HepG2 (cell line): ENCODE results near the gene STKLD1. TPM values are rescaled to one million over a fixed set of nuclear protein-coding genes. Genes with fewer than 3 reads are reported as not detected.
A peak's percentile ranks its signal among the peaks of the same experiment; 100 is the strongest.

Experiments used
- ATAC-seq: fragments of 200-7000 bp; cut with Tn5 transposase; 3 replicates; pipeline ENCODE4 v1.9.1; 2020; ENCODE audit warnings: mild to moderate bottlenecking, moderate library complexity
- BruUV-seq: library from RNA; stranded (reverse); fragments of 400-500 nt; replicated peaks from 2 replicates; lab custom pipeline; 2021; lab: Mats Ljungman, UMichigan
- CTCF ChIA-PET: fragments of 300-600 bp; formaldehyde crosslinking; extraction: SDS; loops from one replicate; lab custom pipeline; 2021; ENCODE audit warnings: low total read pairs, inconsistent platforms, low intra/inter-chr PET ratio; lab: Yijun Ruan, JAX
- POLR2A ChIA-PET: fragments of 350-600 bp; sonication (Branson Sonifier 250); formaldehyde crosslinking; loops from one replicate; lab custom pipeline; 2020; ENCODE audit warnings: antibody characterized with exemption, inconsistent platforms; lab: Yijun Ruan, JAX
- DNase-seq: peaks from one replicate; pipeline ENCODE4 v3.0.0-alpha.2; 2015; ENCODE audit warnings: low spot score
- FAIRE-seq: peaks from 3 replicates; lab custom pipeline; 2011; peaks lifted over from hg19 to GRCh38; lab: Jason Lieb, UNC
- H2AFZ ChIP-seq: one replicate; pipeline ENCODE4 v1.6.1; 2011; ENCODE audit warnings: low read length, inconsistent platforms
- H3K27ac ChIP-seq: fragments of 300-600 bp; 3 replicates; pipeline ENCODE4 v1.8.0; 2011; ENCODE audit warnings: mixed run types, mild to moderate bottlenecking, mixed read lengths, low read length, inconsistent platforms; ENCODE audit not compliant: insufficient read depth; ENCODE audit errors: extremely low read length
- H3K27me3 ChIP-seq, 2 experiments: fragments of 200-600 bp in 1 of 2; 2 replicates in 1 of 2; 3 replicates in 1 of 2; pipeline versions ENCODE4 v1.6.0 to v1.8.0; 2011; ENCODE audit warnings: low read length in 2 of 2, mild to moderate bottlenecking in 2 of 2, moderate library complexity in 2 of 2, inconsistent platforms in 1 of 2; ENCODE audit not compliant: insufficient read depth in 2 of 2, control insufficient read depth in 1 of 2
- H3K36me3 ChIP-seq, 2 experiments: fragments of 200-600 bp in 1 of 2; replicated peaks in 1 of 2; 2 replicates in 1 of 2; 3 replicates in 1 of 2; pipeline versions ENCODE4 v1.5.1 to v1.8.0; 2011; ENCODE audit warnings: low read length in 2 of 2, inconsistent platforms in 1 of 2; ENCODE audit not compliant: insufficient read depth in 2 of 2, control insufficient read depth in 1 of 2
- H3K4me1 ChIP-seq: 2 replicates; pipeline ENCODE4 v1.5.1; 2012; ENCODE audit warnings: low read length, inconsistent platforms; ENCODE audit not compliant: insufficient read depth
- H3K4me2 ChIP-seq: 2 replicates; pipeline ENCODE4 v1.6.0; 2011; ENCODE audit warnings: low read depth, low read length, inconsistent platforms
- H3K4me3 ChIP-seq, 3 experiments: fragments of 200-600 bp in 1 of 3; sonication (generic), shearing (Covaris generic) in 1 of 3; replicated peaks in 1 of 3; 2 replicates each; pipeline ENCODE4 v1.5.1; 2011 to 2016; ENCODE audit warnings: low read length in 3 of 3, inconsistent platforms in 2 of 3, low read depth in 2 of 3, mild to moderate bottlenecking in 2 of 3, control low read depth in 1 of 3, mixed read lengths in 1 of 3; ENCODE audit not compliant: insufficient read depth in 1 of 3
- H3K79me2 ChIP-seq: one replicate; pipeline ENCODE4 v1.6.1; 2011; ENCODE audit warnings: low read length, inconsistent platforms; ENCODE audit not compliant: insufficient read depth
- H3K9ac ChIP-seq: 2 replicates; pipeline ENCODE4 v1.6.0; 2011; ENCODE audit warnings: mild to moderate bottlenecking, low read depth, low read length, inconsistent platforms; ENCODE audit not compliant: insufficient read depth
- H3K9me3 ChIP-seq: 2 replicates; pipeline ENCODE4 v1.5.1; 2012; ENCODE audit warnings: mild to moderate bottlenecking, low read length
- H4K20me1 ChIP-seq: 2 replicates; pipeline ENCODE4 v1.6.0; 2011; ENCODE audit warnings: inconsistent platforms, mild to moderate bottlenecking, low read length, moderate library complexity; ENCODE audit not compliant: insufficient read depth
- CBX2 ChIP-seq, 2 experiments: fragments of 200-600 bp in 1 of 2; sonication (generic); formaldehyde crosslinking in 1 of 2; IDR thresholded peaks; 2 replicates each; pipeline versions ENCODE4 v1.7.0 to v1.8.1; 2018 to 2022; ENCODE audit warnings: low read depth in 2 of 2, low read length in 1 of 2, mild to moderate bottlenecking in 1 of 2, missing genetic modification reagents in 1 of 2
- ZBTB38 ChIP-seq: sonication (generic); formaldehyde crosslinking; IDR thresholded peaks from 2 replicates; pipeline ENCODE4 v1.5.1; 2020; ENCODE audit warnings: mild to moderate bottlenecking, missing genetic modification reagents
- ZNF484 ChIP-seq: sonication (generic); formaldehyde crosslinking; IDR thresholded peaks from 2 replicates; pipeline ENCODE4 v1.5.1; 2020; ENCODE audit warnings: mild to moderate bottlenecking, low read depth, missing genetic modification reagents, borderline replicate concordance
- ZNF569 ChIP-seq: sonication (generic); formaldehyde crosslinking; IDR thresholded peaks from 2 replicates; pipeline ENCODE4 v1.5.0; 2020; ENCODE audit warnings: mild to moderate bottlenecking, missing genetic modification reagents, moderate library complexity, borderline replicate concordance
- ZNF816 ChIP-seq: sonication (generic); formaldehyde crosslinking; IDR thresholded peaks from 2 replicates; pipeline ENCODE4 v1.8.0; 2022; ENCODE audit warnings: missing genetic modification reagents, mild to moderate bottlenecking, borderline replicate concordance
- whole genome bisulfite sequencing: methylation state at CpG from one replicate; pipeline ENCODE4 v1.1.6; 2017; ENCODE audit warnings: low lambda C conversion rate; 5-methylcytosine and 5-hydroxymethylcytosine counted together
- in situ Hi-C: cut with HindIII; loops from 2 replicates; pipeline ENCODE4 v1.10.0; 2017; ENCODE audit warnings: low pct_unique_long_range_greater_than_20kb; ENCODE audit not compliant: extremely low pct_ligation_motif_present
- intact Hi-C: fragments of 100-400 bp; cut with micrococcal nuclease; formaldehyde crosslinking; loops from one replicate; pipeline ENCODE4 v1.10.0; 2022; ENCODE audit not compliant: unreplicated experiment
- polyA plus RNA-seq, 8 experiments: library from polyadenylated mRNA; depleted of rRNA in 3 of 8; stranded (reverse) in 7 of 8; unstranded in 1 of 8; fragments of >200 nt; fragmentation: Illumina TruSeq in 4 of 8; extraction: Trizol in 4 of 8; gene quantifications; 2 replicates each; pipeline versions ENCODE4 v1.2.1 to v1.2.3, GENCODE V29; 2011 to 2016; ENCODE audit warnings: low read depth in 4 of 8, missing spikeins in 1 of 8, mixed read lengths in 1 of 8; ENCODE audit not compliant: insufficient read depth in 1 of 8
- total RNA-seq, 5 experiments: library from RNA; depleted of rRNA; stranded (reverse); fragments of >200 nt; fragmentation: Illumina TruSeq; extraction: Trizol; gene quantifications; 2 replicates each; pipeline ENCODE4 v1.2.3, GENCODE V29; 2016; ENCODE audit warnings: low read depth in 1 of 5
- TF ChIP-seq, protein P1 (sequence below): sonication (generic); formaldehyde crosslinking; IDR thresholded peaks from 2 replicates; pipeline ENCODE4 v1.8.0; 2022; ENCODE audit warnings: mild to moderate bottlenecking, missing genetic modification reagents, borderline replicate concordance
- TF ChIP-seq, protein P2 (sequence below): sonication (generic); formaldehyde crosslinking; conservative IDR thresholded peaks from 2 replicates; pipeline ENCODE4 v1.4.0; 2020; ENCODE audit warnings: mild to moderate bottlenecking, missing genetic modification reagents, moderate library complexity

The STKLD1 gene
- total and polyA plus RNA-seq, 2 of the 13 experiments (the other 11 are each of a cell fraction or from before 2014, with no cell fraction given): 1.5 to 2.2 TPM

DNA sequence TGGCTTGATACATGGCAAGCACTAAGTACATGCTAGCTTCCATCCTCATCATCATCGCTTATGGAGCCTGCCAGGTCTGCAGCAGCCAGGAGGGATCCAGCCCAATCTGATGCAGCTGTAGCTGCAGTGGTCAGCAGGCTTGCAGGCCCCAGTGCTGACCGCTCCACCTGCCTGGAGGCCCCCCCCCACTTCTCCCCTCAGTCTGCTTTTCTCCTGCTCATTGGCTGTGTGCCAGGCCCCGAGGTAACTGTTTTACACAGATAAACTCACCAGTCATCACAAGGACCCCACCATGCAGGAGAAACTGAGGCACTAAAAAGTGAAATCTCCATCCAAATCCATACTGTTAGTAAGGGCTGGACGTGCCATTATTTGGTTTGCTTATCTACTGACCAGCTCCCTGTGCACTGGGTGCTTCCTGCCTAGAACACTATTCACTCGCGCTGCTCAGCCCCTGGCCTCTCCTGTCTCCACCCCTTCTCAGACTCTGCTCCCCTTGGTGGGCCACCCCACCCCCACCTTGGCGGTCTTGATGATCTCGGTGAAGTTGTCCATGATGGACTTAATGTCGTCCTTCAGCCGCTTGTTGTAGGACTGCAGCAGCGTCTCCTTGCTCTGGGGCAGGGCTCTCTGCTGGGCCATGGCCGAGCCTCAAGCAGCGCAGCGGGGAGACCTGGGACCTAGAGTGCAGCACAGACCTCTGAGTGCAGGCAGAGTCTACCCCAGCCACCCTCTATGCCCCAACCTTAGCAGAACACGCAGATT is 30.0 kb upstream of the STKLD1 start (continued):
- TF ChIP-seq, protein P1, sequence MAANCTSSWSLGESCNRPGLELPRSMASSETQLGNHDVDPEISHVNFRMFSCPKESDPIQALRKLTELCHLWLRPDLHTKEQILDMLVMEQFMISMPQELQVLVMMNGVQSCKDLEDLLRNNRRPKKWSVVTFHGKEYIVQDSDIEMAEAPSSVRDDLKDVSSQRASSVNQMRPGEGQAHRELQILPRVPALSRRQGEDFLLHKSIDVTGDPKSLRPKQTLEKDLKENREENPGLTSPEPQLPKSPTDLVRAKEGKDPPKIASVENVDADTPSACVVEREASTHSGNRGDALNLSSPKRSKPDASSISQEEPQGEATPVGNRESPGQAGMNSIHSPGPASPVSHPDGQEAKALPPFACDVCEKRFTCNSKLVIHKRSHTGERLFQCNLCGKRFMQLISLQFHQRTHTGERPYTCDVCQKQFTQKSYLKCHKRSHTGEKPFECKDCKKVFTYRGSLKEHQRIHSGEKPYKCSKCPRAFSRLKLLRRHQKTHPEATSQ (CRISPR knock-in tag): no peak
- TF ChIP-seq, protein P2, sequence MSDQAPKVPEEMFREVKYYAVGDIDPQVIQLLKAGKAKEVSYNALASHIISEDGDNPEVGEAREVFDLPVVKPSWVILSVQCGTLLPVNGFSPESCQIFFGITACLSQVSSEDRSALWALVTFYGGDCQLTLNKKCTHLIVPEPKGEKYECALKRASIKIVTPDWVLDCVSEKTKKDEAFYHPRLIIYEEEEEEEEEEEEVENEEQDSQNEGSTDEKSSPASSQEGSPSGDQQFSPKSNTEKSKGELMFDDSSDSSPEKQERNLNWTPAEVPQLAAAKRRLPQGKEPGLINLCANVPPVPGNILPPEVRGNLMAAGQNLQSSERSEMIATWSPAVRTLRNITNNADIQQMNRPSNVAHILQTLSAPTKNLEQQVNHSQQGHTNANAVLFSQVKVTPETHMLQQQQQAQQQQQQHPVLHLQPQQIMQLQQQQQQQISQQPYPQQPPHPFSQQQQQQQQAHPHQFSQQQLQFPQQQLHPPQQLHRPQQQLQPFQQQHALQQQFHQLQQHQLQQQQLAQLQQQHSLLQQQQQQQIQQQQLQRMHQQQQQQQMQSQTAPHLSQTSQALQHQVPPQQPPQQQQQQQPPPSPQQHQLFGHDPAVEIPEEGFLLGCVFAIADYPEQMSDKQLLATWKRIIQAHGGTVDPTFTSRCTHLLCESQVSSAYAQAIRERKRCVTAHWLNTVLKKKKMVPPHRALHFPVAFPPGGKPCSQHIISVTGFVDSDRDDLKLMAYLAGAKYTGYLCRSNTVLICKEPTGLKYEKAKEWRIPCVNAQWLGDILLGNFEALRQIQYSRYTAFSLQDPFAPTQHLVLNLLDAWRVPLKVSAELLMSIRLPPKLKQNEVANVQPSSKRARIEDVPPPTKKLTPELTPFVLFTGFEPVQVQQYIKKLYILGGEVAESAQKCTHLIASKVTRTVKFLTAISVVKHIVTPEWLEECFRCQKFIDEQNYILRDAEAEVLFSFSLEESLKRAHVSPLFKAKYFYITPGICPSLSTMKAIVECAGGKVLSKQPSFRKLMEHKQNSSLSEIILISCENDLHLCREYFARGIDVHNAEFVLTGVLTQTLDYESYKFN (CRISPR knock-in tag): no peak
- TF ChIP-seq ZBTB38 (CRISPR knock-in tag) (peak; percentile 66; the same call in 1 of the 2 replicates), CBX2 (IDR thresholded peaks at IDR 0.05; ENCODE audit: low read depth, low read length) (no peak), CBX2 (CRISPR knock-in tag; IDR thresholded peaks at IDR 0.05; ENCODE audit: low read depth) (no peak)
- TF ChIP-seq, all 625 proteins: peak for 5

DNA sequence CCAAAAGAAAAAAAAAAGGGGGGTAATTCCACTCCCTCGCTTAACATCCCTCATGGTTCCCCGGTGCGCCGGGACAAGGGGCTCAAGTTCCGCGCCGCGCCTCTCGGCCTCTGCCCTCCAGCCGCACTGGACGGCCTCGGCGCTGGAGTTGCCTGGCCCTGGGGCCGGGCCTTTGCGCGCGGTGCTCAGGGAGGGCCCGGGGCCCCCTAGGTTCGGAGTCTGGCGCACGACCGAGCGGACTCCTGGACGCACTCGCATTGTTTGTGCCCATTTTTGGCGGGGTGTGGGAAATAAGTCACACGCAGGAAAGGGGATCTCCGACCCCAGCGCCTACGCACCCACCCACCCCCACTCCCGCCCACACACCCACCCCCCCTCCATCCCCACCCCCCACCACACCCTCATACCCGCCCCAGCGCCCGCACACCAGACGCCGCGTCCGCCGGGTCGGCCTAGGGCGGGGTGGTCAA is 28.6 kb upstream of the STKLD1 start:
- in situ Hi-C loops (no loop called here), intact Hi-C loops (no loop called here)
- ATAC-seq (peak; percentile 79), FAIRE-seq (no peak), DNase-seq (no peak)
- Histone ChIP-seq H4K20me1 (peaks cover 19% of the 10 kb centered on the region), H3K27me3 (no peaks in the 10 kb centered on the region; a peak in 1 of 5 replicates), H3K36me3 (peaks cover 20 to 67% of the 10 kb centered on the region in 2 experiments), H3K9me3 (no peaks in the 10 kb centered on the region), H2AFZ (no peak overlapping the region), H3K27ac (peak overlapping the region; percentile 97), H3K4me1 (peaks cover 29% of the 10 kb centered on the region), H3K4me2 (peak overlapping the region; percentile 97), H3K79me2 (peaks cover 34% of the 10 kb centered on the region), H3K4me3 (peak overlapping the region; percentile 82 to 100 (median 97)), H3K9ac (peak overlapping the region; percentile 99)
- 0% methylated on average over 12 of the region's 41 CpGs for WGBS
- no TSS peak for BruUV-seq
- POLR2A ChIA-PET: interaction anchor here (0.6 to 2.6 kb wide), 25 partner anchors 8 to 367 kb away, joined by 3 to 22 read pairs (median 5); partner anchors contain the start of genes ADAMTS13, CACFD1, REXO4 and SLC2A6
- CTCF ChIA-PET: no interaction called here
- TF ChIP-seq ZNF484 (CRISPR knock-in tag): no peak
- TF ChIP-seq ZNF569 (CRISPR knock-in tag): no peak
- TF ChIP-seq ZNF816 (CRISPR knock-in tag): no peak
